NCI-H446 (cell line): ENCODE measurements around the gene PHLDB1.
"Not testable (repeated sequence)": the region's sequence is repeated elsewhere in the genome, so short reads cannot be mapped to it uniquely, and the experiment has no call there.

Experiments
- DNase-seq, 2 experiments: peaks; one replicate each; lab custom pipeline; 2025; lab: John Stamatoyannopoulos, UW

Gene PHLDB1

DNA sequence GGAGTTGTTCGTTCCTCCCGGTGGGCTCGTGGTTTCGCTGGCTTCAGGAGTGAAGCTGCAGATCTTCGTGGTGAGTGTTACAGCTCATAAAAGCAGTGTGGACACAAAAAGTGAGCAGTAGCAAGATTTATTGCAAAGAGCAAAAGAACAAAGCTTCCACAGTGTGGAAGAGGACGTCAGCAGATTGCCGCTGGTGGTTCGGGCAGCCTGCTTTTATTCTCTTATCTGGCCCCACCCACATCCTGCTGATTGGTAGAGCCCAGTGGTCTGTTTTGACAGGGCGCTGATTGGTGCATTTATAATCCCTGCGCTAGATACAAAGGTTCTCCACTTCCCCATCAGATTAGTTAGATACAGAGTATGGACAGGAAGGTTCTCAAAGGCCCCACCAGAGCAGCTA lies 80.9 kb downstream of the PHLDB1 start:
- not testable (repeated sequence) for DNase-seq

DNA sequence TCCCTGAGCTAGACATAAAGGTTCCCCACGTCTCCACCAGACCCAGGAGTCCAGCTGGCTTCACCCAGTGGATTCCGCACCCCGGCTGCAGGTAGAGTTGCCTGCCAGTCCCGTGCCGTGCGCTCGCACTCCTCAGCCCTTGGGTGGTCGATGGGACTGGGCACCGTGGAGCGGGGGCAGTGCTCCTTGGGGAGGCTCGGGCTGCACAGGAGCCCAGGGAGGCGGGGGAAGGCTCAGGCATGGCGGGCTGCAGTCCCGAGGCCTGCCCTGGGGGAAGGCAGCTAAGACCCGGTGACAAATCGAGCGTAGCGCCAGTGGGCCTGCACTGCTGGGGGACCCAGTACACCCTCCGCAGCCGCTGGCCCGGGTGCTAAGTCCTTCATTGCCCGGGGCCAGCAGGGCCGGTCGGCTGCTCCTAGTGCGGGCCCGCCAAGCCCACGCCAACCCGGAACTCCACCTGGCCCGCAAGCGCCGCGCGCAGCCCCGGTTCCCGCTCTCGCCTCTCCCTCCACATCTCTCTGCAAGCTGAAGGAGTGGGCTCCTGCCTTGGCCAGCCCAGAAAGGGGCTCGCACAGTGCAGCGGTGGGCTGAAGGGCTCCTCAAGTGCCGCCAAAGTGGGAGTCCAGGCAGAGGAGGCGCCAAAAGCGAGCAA lies 81.6 kb downstream of the PHLDB1 start:
- DNase-seq: no peak

DNA sequence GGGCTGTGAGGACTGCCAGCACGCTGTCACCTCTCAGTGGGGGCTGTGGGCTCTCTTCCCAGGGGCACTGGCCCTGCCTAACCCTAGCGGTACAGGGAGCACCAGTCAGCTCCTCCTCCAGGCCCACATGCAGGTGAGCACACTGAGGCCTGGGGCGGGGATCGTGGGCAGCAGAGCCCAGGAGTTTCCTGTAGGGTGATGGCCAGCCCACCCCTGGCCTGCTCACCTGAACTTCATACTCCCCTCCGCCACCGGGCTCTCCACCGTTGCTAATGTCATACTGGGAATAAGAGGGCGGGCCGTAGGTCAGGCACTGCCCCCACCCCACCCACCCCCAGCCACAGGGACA lies 82.1 kb downstream of the PHLDB1 start:
- DNase-seq: no peak

DNA sequence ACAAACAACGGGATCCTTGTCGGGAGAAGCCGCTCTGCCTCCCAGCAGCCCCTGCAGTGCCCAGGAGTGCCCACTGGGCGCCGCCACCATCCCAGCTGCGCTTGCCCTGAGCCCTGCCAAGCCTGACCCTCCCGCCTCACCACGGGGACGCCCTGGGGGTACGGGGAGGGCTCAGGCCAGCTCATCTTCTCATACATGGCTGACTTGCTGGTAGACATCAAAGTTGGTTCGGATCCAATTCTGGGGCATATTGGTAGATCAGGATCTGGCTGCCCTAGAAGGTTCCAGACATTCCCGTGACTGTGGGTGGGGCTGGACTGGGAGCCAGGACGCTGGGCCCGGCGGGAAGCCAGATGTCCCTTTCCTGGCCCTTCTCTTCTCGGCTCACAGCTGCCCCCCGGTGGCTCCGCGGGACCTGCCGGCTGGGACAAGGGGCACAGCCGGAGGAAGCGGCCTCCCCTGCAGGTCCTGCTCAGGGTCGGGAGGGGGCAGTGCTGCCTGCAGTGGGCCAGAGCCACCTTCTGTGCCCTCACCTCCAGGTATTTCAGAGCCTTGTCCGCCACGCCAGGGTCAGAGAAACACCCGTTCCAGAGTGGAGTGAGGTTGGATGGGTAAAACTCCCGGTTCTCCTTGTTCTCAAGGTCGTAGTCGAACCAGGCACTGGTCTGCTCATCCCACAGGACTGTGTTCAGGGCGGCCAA lies 82.6 kb downstream of the PHLDB1 start:
- peak; percentile 61 to 98 for DNase-seq

DNA sequence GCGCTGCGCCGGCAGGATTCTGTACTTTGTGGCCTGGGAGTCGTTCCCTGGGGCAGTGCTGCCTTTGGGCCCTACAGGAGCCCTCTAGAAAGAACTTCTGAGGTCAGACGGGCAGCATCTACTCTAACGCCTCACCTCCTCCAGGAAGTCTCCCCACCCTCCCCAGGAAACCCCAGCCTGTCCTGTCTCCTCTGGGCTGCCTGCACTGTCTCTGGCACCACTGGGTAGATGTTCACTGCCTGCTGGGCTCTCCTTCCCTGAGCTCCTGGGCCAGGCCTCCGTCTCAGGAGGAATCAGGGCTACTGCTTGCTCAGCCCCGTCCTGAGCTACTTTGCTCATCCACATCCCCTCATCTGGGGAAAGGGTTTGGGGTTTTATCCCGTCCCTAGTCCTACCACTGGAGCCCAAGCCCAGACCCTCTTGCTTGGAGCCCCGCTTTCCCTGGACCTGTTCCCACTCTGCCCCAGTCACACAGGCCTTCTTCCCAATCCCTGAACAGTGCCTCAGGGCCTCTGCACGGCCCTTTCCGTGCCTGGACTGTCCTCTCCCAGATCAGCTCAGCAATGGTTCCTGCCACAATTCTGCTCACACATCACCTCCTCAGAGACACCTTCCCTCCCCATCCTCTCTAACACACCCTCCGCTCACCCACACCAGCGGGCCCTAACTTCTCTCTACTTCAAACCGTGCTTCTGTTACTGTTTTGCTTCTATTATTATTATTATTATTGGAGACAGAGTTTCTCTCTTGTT lies 83.3 kb downstream of the PHLDB1 start:
- DNase-seq: no peak

DNA sequence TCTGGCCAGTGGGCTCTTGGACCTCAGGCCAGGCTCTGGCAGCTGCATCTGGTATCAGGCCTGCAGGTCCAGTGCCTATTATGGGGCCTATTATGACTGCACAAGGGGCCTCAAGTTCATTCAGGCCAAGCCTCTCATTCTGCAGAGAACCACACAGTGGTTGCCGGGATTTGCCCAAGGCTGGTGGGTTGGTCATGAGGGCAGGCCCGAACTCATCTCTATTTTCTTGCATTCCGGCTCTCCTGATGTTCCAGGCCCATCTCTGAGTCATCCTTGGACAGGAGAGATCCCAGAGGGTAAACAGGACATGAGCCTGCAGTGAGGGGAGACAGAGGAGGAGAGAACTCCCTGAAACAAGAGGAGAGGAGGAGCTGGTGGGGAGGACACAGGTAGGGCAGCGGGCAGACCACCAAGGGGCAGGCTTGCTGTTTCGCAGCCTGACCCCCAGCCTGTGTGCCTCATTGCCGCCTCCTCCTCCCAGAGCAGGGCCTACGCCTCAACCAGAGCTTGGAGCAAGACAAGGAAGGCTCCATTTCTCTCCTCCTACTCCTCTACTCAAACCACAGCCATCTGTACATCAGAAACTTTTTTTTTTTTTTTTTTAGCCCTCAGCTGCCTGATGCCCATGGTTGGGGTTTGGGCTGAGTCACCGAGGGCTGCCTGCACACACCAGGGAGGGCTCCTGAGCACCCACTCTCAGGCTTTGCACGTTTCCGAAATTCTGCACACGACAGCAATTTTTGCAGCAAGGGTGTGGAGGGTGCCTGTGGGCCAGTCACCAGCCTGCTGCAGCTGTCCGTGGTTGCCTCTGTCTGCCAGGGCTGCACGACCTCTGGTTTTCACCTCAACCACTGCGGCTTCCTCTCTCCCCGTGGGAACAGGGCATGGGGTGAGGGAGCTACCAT lies 84.8 kb downstream of the PHLDB1 start:
- no peak for DNase-seq

DNA sequence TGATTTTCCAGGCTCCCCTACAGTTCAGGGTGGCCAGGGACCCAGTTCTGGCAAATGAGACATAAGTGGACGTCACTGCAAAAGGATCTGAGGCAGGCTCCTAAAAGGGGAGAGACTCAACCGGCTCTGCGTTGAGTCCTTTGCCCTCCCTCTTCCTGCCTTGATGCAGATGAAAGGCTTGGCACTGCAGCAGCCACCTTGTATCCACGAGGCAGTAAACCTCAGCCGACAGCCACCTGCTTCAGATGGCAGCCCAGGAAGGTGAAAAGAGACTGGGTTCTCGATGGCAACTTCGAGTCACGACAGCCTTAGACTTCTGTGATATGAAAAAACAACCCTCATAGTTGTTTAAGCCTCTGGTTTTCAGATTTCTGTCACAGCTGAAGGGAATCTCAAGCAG lies 86.8 kb downstream of the PHLDB1 start:
- no peak for DNase-seq

DNA sequence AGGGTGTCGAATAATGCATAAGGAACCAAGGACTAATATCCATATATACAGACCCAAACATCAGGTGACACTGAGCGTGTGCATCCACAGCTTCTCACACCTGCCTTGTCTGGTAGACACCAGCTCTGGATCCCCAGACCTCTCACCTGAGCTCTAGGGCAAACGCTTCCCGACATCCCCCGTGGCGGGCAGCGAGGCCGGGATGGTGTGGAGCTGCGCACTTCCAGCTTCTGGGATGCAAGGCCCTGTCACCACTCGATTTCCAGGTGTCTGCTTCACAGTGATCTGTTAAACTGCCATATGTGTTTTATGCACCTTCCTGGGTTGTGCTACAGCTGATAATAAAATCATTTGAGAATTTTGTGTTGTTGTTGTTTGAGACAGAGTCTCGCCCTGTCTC lies 87.4 kb downstream of the PHLDB1 start:
- DNase-seq: no peak

DNA sequence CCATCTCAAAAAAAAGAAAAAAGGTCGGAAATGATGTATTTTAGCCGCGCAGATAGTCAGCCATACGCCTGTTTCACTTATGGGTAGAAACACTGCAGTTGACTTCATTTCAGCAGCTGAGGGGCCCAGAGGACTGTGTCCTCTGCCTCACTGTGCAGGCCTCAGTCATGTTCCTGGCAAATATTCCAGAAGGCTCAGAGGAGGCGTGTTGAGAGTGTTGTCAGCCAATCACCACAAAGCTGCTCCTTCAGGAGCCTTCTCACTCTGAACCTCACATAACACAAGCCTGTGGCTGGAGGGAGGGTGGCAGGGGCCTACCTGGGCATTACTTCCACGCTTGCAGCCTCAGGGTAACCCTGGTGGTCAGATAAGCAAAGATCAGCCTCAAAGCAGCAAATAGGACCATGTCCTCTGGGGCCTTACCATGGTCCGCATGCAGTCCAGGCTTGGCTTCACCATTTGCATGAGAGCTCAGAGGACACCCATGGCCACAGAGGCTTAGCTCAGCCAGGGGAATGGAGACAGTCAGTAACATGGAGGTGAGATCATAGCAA lies 89.3 kb downstream of the PHLDB1 start:
- no peak for DNase-seq

DNA sequence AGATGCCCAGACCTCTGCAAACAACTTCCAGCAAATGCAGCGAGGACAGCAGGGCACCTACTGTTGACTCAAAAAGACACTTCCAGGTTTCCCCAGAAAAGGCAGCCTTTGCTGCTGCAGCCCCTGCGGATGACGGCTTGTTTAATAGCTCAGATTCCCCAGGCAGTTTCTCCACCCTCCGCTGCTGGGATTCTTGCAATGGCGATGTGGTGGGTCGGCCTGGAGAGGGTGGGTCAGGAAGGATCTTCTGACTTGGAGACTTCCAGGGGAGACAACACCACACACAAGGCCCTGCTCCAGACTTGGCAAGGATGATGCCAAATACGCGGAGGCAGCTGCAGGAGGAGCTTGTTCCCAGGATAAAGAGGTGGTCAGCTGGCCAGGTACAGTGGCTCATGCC lies 89.9 kb downstream of the PHLDB1 start:
- DNase-seq: no peak

DNA sequence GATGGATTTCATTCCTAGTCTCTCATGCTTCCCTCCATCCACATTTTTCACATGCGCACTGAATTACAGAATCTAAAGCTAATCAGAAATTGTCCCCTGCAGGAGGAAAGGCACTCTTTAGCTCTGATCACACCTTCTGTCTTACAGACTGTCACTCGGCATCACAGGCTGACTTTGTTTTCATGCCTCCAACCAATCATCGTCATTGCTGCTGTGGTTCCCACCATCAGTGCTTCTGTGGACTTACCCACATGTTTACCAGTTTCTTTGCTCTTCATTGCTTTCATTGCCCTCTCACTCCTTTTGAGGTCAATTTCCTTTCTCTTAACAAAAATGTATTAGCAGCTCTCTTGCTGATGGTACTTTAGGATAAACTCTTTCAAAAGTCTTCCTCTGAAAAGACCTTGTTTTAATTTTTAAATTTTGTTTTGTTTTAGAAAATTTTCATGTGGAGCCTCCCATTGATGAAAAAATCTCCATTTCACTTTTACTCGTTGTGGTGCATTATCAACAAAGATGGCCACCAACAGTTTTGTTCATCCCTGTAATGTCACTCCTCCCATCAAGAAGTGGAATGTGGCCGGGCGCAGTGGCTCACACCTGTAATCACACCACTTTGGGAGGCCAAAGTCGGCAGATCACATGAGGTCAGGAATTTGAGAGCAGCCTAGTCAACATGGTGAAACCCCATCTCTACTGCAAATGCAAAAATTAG lies 92.2 kb downstream of the PHLDB1 start:
- no peak for DNase-seq

DNA sequence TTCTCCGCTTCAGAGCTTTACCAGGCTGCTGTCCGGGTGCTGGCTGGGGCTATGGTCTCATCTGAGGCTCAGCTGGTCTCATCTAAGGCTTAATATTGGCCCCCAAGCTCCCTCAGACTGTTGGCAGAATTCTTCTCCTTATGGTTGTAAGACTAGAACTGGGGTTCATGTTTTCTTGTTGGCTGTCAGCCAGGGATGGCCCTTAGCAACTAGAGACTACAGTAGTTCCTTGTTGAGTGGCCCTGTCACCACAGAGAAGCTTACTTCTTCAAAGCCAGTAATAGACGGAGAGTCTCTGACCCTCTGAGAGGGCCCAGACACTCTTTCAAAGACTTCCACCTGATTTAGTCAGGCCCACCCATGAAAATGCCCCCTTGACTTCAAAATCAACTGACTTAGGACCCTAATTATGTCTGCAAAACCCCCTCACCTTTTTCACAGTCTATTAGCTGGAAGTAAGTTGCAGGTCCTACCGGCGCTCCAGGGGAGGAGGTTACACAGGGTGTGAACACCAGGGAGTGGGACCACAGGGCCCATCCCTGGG lies 96.2 kb downstream of the PHLDB1 start:
- no peak for DNase-seq

DNA sequence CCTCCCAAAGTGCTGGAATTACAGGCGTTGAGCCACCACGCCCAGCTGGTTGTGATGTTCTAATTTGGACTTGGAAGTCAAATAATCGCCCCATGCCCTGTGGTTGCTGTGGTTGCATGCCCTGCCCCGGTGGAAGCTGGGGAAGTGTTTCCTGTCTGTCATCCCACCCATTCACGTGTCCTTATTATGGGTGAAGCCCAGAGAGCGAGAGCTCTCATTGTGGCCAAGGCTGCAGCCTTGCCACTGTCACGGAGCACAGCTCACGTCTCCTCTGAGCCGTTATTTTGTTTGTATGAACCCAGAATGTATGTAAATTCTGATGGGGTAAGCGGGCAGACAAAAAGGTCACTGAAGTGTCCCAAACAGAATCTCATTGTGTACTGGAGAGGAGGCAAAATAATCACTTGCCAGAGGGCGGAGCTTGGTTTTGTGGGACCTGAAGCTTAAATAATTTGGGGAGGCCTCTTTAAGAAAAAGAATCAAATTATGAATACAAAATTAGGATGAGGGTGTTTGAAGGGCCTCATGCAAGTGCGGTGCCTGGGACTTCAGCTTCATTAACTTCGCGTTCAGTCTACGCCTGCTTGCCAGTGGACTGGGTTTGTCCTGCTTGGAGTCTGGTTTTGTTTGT lies 97.8 kb downstream of the PHLDB1 start:
- no peak for DNase-seq

DNA sequence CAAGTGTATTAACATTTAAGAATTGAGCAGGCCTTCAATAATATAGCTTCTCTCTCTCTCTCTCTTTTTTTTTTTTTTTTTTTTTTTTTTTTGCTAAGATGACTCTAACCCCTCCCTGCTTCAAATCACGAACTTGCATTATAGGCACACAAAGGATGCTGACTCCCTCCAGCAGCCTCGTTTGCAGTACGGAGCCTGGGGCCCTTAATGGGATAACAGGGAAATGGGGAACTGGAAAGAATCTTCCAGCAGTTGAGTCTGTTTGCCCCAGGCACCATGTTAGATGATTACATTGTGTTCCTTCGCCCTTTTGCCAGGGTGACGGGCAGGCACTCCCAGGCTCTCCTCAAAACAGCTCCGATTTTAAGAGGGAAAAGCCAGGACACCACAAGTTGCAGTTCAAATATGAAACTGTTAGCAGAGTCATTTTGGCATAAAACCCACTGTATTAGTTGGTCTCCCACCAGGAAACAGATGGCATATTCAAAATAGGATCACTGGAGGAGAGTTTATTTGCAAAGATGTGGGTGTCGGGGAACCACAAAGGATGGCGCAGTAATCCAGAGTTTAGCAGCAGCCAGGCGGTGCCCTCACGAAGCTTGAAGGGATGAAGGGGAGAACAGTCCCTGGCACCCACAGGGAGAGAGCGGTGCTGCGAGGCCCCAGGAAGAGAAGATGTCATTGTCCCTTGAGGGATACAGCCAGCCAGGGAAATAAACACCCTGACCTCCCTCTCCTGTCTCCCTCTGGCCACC lies 98.6 kb downstream of the PHLDB1 start:
- DNase-seq: peak in 1 of 2 experiments; percentile 54

DNA sequence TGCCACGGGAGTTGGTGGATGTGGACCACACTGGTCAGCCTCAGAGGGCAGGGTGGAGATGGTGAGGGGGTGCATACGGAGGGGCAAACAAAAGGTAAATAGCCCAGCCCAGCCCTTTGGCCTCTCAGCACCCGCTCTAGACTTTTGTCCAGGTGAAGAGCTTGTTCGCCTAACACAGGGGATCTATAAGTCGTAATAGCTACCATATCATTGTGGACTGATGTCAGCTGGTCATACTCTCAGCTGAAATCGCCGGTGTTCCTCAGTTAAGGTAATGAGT lies 99.1 kb downstream of the PHLDB1 start:
- DNase-seq: no peak
